Measurements from ENCODE around the gene AGAP1.

DNA sequence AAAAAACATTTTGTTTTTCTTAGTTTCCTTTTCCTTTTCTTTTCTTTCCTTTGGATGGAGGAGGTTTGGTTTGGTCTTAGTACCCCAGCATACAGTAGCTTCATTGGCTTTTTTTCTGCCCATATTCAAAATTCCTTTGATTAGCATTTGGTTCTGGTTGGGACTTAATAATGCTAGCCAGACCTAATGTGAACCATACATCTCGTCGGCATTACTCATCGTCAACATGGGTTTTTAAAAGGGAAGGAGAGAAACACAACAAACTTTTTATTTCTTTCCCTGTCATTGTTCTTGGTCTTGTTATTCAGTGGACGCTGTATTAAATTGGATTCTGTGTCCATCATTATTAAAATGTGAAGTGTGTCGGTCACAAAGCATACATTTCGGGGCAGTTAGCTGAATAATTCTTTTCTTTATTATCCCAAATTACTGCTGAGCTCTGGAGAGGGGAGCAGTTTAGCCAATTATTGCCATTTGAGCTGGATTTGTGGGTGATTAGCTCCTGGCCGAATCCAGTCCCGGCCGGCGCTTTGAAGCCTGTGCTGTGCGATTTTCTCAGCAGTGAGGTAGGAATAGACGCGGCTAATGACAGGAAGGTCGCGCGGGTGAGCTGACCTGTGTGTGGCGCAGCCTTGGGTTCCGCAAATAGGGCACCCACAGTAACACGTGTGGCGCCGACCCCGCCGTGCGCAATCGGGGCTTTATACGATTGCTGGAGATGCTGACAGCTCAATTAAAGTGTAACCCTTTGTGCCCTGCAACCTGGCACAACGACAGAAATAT is 371.1 kb downstream of the AGAP1 start:
- no peak for TF ChIP-seq SIN3A (IDR thresholded peaks at IDR 0.05; ENCODE audit: borderline replicate concordance, insufficient read depth, low read length)
- no peak for TF ChIP-seq TAF1 (IDR thresholded peaks at IDR 0.05; ENCODE audit: borderline replicate concordance, insufficient read depth, low read length)
- TF ChIP-seq POLR2AphosphoS5 (IDR thresholded peaks at IDR 0.05; ENCODE audit: low read depth, low read length), result no peak
